Glomerular visceral epithelial cell (primary cell): Measurements from ENCODE around the gene CHST3.
A peak's percentile ranks its signal among the peaks of the same experiment; 100 is the strongest.

ENCODE experiments used
- DNase-seq: peaks from one replicate; pipeline ENCODE4 v3.0.0-alpha.2; 2016; ENCODE audit errors: extremely low spot score

The CHST3 gene

DNA sequence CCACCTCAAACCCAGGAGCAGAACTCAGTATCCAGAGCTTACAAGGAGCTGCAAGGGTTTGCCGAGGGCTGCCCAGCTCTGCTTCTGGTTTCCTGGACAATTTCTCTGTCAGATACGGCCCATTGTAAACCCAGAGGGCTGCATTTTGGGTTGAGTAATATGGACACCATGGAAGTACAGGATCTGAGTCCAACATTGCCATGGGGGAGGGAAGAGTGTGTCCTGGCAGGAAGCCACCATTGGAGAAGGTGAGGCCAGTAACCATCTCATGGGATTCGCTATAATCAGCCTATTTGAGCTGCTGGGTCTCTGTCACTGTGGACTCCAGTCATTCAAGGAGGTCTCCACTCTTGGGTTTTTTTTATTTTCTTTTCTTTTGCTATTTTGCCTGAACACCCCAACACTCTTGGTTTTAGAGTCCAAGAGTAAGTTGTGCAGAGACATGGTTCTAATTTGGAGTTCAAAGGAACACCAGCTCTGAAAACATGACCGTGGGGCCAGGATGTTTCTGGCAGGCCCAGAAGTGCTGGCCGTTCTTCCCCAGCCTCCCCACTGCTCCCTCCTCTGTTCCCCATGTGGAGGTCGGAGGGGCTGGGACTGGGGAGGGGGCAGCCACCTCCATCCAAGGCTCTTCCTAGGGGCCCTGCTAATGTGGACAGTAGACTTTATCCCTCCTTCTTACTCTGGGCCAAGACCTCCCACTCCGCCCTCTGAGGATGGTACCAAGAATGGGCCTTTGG is 46.2 kb downstream of the CHST3 start:
- no peak for DNase-seq

DNA sequence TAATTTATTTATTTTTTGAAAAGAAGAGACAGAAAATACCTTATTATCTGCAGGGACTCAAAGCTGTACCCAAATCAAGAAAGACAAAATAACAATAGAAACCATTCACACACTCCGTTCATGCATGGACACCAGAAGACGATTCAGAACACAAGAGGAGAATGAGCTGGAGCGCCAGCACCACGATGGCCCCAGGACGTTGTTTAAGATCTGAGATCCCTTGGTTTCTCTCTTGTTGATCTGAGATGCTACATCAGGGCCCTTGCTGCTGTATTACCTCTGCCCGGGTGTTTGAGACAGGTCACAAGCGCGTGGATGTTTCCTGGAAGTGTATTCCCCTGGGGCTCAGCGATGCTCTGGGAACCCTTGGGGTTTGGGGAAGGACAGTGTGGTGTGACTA is 46.8 kb downstream of the CHST3 start:
- DNase-seq, result no peak

DNA sequence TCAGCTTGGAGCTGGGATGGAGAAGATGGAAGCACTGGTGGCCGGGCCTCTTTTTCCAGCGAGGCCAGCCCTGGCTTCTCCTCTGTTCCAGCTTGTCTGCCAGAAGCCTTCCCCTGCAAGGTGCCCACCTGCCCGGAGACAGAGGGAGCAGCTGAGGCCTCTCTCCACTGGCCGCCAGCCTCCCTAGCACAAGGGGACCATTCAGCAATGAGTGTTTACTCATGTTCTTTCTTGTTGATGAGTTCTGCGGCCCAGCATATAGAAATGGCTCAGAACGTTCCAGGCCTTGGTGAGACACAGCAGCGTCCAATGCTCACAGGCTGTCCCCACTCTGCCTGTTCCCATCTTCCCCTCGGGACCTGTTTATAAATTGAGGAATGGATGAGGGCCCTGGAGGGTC is 47.3 kb downstream of the CHST3 start:
- DNase-seq, result no peak

DNA sequence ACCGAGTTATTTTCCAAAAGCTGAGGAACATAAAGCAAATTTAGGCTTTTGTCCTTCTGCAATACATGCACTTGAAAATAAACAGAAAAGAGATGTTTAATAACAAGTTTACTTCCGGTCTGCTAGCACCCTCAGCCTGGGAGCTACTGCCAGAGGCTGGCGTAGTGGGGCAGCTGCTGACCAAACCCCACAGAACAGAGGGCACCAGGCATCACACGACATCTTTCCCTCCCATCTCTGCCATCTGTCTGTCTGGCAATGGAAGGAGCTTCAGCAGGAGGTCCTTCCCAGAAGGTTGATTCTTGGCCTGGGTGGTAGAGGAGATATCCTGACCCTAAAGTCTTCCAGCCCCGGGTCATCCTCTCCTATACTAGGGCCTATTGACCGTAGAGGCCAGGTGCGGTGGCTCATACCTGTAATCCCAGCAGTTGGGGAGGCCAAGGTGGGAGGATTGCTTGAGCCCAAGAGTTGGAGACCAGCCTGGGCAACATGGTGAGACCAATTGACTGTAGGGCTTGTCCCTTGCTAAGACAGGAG is 47.8 kb downstream of the CHST3 start:
- DNase-seq, result no peak

DNA sequence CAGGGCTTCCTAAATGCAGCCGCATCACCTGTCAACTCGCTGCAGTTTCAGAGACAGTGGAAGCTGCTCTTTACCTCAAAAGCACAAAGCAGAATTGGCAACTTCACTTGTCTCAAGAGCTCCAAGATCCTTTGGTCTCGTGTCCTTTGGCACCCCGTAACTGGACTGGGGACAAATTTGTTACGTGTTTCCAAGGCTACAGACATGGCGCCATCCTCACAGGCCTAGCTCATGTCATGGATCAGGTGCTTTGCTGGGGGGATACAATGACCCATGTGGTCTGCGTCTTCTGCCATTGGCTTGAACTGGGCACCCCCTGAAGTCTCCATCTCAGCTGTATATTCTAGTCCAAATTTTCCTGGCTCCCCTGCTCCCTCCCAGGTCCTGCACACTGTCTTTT is 48.6 kb downstream of the CHST3 start:
- DNase-seq, result no peak

DNA sequence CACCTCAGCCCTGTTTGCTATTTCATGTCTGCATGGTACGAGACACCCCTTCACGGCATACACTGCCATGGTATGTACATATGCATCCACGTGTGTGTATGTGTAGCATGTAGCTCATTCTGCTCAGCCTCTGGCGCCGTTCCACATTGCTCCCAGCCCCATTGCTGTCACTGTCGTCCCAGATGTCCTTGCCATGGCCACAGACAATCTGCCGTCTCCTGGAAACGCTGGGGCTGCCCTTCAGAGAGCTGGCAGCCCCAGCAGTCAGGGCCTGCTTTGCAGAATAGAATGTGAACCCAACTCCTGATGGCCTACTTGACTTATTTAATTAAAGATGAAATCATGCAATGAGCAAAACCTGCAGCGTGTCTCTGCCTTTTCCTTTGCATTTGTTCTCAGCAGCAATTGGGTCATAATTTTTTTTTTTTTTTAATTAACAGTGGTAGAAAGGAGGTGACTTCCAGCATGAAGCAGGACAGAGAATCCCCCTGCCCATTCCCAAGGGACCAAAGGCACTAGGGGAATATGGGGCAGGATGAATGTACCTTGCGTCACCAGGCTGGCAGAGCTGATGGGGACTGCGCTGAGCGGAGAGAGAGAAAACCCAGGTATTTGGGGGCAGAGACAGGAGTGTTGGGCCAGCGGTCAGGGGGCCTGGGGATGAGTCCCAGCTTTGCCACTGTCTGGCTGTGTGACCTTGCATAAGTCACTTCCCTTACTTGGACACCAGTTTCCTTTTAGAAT is 49.2 kb downstream of the CHST3 start:
- DNase-seq, result no peak

DNA sequence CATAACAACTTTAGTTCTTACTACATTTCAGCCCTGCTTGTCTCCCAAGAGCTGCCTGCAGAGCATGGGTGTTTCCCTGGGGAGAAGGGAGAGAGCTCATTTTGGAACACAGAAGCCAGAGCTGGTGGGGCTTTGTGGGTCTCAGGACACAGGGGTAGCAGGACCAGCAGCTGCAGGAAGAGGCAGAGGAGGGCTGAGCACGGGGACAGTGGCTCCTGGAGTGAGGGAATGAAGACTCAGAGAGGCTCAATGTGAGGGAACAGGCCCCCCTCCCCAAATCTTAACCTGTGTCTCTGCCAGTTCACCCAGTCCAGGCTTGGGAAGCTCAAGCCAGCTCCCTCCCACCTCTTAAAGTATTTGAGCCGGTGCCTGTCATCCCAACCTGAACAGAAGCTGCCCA is 50.0 kb downstream of the CHST3 start:
- no peak for DNase-seq

DNA sequence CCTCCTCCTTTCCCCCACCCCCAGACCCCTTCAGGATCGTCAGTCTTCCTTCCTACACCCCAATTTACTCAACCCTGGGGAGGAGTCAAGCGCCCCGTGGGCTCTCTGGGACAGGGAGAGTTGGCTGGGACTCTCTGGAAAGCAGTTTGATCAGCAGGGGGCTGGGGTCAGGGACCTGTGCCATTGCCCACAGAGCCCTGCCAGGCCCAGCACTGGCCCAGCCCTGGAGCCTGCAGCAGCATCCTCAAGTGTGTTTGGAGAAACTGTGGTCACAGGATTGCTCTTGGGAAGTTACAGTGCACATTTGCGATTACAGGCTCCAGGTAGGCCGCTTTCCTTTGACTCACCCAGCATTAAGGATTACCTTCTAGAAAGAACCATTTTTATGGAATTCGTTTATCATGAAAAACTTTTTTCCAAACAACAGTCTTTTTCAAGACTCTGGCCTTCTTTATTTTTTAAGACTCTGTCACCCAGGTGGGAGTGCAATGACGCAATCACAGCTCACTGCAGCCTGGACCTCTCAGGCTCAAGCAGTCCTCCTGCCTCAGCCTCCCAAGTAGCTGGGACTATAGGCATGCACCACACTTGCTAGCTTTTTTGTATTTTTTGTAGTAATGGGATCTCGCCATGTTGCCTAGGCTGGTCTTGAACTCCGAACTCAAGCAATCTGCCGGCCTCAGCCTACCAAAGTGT is 50.7 kb downstream of the CHST3 start:
- no peak for DNase-seq

DNA sequence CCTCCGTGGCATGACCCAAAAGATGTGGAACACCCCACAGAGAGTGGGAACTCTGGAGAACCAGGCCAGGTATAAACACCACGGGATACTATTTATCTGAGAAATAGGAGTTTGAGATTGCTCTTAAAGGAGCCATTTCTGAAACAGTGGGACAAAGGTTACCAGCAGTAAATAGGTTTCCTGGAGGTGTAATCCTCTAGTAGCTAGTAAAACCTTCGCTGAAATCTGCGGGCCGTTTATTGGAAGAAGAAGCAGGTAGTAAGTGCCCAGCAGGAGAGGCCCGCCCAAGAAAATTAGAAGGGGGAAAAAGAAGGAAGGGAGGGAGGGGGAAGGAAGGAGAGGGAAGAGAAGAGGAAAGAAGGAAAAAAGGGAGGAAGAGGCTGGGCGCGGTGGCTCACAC is 51.6 kb downstream of the CHST3 start:
- DNase-seq, result no peak

DNA sequence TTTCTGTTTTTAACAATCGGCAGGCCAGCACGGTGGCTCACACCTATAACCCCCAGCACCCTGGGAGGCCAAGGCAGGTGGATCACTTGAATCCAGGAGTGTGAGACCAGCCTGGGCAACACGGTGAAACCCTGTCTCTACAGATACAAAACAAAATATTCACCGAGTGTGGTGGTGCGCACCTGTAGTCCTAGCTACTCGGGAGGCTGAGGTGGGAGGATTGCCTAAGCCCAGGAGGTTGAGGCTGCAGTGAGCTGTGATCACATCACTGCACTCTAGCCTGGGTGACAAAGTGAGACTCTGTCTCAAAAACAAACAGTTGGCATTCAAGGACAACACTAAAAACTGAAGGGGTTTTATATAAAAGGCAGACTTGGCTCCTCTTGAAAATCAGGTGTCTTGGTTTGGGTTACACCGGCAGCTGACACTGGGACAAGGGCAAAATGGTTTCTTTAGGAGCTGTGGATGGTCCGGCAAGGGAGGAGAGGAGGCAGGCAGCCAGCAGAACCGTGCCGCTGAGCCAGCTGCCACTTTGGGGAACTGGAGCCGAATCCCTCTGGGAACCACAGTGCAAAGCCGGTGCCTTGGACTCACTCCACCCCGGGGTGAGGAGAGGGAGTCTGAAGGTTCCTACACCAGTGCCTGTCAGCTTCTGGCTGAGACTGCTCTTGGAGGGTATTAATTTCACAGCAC is 52.6 kb downstream of the CHST3 start:
- no peak for DNase-seq

DNA sequence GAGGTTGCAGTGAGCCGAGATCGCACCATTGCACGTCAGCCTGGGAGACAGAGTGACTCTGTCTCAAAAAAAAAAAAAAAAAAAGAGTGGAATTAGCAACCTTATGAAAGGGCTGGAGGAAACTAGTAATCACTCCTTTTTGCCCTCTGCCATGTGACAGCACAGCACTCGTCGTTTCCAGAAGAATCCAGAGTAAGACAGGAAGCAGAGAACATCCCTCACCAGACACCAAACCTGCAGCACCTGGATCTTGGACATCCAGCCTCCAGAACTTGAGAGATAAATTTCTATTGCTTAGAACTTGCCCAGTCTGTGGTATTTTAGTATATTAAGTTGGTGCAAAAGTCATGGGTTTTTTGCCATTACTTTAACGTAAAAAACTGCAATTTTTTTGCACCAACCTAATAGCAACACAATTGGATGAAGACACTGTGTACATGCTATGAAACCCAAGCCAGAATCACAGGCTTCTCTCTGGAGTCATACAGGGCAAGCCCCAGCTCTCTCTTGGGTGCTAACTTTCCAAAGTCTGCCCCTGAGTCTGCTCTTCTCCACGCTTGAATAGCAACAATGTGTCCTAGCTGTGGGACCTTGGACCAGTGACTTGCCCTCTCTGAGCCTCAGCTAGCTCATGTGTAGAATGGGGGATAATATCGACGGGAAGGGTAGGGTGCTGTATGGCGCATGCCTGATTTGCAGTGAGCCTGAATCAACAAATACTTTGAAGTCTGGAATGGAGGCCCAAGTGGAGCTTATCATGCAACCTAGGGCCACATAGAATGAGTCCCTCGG is 55.1 kb downstream of the CHST3 start:
- DNase-seq, result no peak

DNA sequence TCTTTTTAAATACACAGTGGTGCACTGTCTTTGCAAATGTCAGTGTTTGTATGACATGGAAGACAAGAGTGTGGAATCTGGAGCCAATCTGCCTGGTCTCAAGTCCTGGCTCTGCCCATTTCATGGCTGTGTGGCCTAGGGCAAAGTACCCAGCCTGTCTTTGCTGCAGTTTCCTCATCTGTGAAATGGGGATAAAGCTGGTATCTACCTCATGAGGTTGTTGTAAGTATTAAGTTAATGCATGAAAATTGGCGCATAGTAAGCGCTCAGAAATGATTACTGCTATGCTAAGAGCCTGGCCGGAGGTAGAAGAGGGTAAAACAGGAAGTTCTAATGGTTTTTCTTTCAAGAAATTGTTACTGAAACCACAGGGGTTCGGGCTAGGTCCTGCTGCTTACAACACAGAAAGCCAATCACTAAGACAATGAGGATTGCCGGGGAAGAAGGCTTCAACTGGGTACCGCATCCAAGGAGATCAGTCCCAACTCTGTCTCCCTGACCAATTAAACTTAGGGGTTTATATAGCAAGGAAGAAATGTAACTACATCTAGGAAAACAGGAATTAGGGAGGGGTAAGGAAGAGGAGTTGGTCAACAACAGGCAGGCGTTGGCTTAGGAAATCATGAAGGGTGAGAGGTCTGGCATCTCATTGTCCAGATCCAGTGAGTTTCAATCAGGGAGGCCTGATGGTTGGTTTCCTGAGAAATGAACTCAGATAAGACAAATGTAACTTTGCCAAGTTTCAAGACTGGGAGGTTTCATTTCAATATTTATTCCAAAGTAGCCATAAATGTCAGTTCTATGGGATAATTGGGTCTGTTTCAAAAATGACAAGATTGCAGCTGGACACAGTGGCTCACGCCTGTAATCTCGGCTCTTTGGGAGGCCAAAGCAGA is 57.0 kb downstream of the CHST3 start:
- no peak for DNase-seq

DNA sequence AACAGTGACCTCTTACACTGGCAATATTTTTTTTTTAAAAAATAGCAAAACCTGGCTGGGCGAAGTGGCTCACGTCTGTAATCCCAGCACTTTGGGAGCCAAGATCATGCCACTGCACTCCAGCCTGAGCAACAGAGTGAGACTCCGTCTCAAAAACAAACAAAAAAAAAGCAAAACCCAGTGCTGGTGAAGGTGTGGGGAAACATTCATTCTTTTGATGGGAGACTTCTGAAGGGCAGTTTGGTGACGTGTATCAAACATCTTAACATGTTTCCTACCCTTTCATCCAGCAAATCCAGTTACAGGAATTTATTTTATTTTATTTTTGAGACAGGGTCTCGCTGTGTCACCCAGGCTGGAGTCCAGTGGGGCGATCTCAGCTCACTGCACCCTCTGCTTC is 58.0 kb downstream of the CHST3 start:
- no peak for DNase-seq

DNA sequence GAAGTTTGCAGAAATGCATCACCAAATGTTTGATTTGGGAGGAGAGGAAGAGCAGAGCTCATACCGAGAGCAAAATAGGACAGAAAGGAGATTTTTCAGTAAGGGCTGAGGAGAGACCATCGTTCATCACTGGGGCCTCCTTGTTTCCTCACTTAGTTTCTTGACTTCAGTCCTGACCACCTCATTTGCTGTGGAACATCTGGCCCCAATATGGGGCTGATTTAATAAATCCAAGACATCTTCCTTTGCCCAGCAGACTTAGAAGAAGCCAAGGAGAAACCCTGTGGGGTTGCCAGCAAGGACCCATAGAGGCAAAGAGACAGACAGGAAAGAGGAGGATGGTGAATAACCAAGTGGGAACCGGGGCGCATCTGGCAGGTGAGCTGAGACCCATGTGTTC is 60.4 kb downstream of the CHST3 start:
- no peak for DNase-seq

DNA sequence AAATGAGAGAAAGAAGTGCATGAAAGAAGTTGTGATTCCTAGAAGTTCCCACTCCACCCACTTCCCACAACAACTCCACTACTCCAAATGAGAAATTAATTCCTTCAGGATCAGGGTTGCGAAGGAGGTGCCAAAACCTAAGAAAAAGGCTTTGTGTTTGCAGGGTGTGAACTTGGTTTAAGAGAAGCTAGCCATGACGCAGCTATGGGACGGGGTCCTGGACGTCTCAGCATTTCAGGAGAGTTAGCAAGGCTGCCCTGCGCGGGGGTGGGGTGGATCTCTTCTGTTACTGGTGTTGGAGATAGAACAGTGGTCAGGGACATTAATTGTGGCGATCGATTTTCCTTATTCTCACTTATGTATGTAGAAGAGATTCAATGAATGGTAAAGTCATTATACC is 61.2 kb downstream of the CHST3 start:
- no peak for DNase-seq

DNA sequence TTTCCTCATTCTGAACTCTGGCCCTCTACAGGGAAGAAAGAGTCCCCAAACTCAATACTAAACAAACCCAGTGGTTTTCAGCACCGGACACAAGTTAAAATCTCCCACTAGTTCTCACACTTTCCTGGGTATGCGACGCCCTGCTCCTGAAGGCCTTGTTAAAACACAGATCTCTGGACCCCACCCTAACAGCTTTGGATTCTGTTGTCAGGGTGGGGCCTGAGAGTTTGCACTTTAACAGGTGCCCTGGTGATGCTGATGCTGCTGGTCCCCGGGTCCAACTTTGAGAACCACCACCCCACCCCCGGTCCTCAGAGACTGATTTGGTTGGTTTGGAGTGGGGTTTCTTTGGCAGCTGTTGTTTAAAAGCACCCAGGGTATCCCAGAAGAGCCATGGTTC is 61.6 kb downstream of the CHST3 start:
- DNase-seq, result no peak

DNA sequence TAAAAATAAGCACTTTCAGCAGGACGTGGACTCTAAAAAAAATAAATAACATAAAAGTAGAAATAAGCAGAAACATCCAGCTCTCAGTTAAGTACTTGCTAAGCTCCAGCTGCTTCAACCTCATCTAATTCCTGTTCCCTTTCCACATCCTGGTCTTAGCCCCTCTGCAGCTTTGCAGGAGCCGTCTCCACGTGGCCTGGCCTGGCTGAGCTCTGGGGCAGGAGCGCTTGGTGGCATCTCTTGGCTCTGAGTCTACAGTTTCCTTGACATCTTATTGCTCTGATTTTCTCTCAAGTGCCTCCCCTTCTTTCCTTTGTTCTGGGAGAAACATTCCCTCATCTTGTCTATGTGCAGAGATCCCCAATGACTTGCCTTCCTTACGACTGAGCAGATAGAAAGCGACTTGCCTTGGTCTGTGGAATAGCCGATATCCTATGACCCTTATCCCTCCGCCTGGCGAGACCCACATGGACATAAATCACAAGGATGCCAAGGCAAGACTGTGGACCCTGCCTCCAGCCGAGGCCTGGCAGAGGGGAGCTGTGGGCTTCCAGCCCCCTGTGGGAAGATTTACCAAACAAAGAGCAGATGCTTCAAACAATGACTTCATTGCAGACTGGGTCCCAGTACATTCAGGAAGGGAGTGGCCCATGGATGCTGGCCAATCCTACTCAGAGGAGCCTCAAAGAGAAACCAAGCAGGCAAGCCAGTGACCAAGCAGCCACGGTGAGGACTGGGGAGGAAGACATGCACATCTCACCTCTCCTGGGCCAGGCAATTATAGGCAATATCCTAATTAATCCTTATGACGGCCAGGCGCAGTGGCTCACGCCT is 62.3 kb downstream of the CHST3 start:
- no peak for DNase-seq

DNA sequence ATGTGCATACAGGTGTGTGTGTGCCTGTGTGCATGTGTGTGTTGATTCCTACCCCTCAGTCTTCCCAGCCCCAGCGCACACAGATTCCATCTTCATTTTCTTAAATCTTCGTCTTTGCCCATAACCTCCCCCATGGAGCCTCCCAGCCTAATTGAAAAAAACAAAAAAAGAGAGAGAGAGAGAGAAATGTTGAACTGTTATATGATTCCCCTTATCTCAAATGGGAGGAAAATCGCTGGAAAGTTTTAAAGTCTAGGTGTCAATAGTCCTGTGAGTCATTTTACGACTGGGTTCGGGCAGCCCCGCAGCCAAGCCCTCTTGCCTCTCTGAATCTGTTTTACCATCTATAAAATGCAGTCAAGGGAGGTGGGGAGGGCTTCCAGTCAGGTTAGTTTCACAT is 63.3 kb downstream of the CHST3 start:
- DNase-seq, result peak; percentile 17

DNA sequence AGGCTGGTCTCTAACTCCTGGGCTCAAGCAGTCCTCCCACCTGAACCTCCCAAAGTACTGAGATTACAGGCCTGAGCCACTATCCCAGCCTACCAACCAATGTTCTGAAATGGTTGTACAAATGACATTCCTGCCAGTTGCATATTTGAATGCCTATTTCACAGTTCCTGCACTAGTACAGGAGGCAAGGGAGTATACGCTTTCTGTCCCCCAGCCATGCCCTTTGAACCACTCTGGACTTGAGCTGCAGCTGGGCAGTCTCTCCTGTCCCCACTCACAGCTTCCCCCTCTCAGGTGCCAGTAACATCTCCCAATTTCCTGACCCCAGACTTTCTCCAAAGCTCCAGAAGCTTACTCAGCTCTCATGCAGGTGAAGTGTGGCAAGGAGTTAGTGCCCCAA is 65.2 kb downstream of the CHST3 start:
- DNase-seq, result no peak
